Measurements from ENCODE around the gene RAB37. TPM values are rescaled to one million over a fixed set of nuclear protein-coding genes. Genes with fewer than 3 reads are reported as not detected.

RAB37 gene
- total and polyA plus RNA-seq, 2 of the 8 experiments (the other 6 are each of a cell fraction or from before 2014, with no cell fraction given) = 5.5 to 6.1 TPM

DNA sequence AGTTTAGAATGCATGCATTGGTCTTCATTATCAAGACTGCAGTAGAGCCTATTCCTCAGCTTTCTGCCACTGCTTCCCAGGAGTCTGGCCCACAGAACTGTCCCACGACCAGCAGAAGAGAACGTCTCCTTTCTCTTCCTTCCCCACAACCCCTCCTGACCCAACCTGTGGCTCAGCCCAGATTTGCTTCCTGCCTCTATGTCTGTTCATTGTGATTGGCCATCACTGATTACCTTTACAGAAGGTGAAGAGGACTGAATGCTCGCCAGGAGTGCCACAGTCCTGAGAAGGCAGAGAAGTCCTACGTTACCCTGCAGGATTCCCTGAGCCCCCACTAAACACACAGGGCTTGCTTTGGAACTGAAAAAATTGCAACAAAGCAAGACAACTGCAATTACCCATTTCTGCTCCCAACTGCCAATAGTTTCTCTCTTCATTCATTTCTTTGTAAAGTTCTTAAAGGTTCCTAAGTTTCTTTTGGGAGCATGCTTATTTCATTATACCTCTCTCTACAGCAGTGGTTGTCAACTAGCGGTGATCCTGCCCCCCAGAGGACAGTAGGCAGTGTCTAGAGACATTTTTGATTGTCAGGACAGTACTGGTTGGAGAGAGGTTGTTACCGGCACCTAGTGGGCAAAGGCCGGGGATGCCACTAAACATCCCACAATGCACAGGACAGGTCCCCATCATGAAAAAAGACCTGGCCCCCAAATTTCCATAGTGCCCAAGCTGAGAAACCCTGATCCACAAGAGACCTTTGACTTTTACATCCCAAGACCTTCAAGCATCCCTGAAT lies 43.6 kb downstream of the RAB37 start (continued):
- TF ChIP-seq, protein P1, sequence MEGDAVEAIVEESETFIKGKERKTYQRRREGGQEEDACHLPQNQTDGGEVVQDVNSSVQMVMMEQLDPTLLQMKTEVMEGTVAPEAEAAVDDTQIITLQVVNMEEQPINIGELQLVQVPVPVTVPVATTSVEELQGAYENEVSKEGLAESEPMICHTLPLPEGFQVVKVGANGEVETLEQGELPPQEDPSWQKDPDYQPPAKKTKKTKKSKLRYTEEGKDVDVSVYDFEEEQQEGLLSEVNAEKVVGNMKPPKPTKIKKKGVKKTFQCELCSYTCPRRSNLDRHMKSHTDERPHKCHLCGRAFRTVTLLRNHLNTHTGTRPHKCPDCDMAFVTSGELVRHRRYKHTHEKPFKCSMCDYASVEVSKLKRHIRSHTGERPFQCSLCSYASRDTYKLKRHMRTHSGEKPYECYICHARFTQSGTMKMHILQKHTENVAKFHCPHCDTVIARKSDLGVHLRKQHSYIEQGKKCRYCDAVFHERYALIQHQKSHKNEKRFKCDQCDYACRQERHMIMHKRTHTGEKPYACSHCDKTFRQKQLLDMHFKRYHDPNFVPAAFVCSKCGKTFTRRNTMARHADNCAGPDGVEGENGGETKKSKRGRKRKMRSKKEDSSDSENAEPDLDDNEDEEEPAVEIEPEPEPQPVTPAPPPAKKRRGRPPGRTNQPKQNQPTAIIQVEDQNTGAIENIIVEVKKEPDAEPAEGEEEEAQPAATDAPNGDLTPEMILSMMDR (IDR thresholded peaks at IDR 0.05; ENCODE audit: control extremely low read depth in 1 of 3, insufficient read depth in 1 of 3, low read depth in 1 of 3, low read length in 3 of 3) = peak; percentile 62 to 92 (median 70)

Data from H1 (cell line).